K562 (cell line): ENCODE results near the gene NT5DC1.

Experiments
- NFRKB ChIP-seq: fragments of 450-650 bp; IDR thresholded peaks from 2 replicates; pipeline ENCODE4 v1.6.1; 2016; ENCODE audit warnings: low read depth
- POLR2A ChIP-seq: fragments of 450-650 bp; conservative IDR thresholded peaks from 2 replicates; pipeline ENCODE4 v1.6.1; 2016
- SMARCE1 ChIP-seq: fragments of 450-650 bp; IDR thresholded peaks from 2 replicates; pipeline ENCODE4 v1.7.1; 2016; ENCODE audit warnings: mild to moderate bottlenecking
- TAF7 ChIP-seq: fragments of 450-650 bp; IDR thresholded peaks from 2 replicates; pipeline ENCODE4 v1.6.1; 2016; ENCODE audit warnings: missing genetic modification characterization, missing compliant biosample characterization
- TF ChIP-seq, protein P1 (sequence below), 2 experiments: IDR thresholded peaks; 2 replicates each; pipeline ENCODE4 v1.6.1; 2012; ENCODE audit warnings: improper control_type of control experiment in 2 of 2, low read depth in 2 of 2, low read length in 2 of 2, borderline replicate concordance in 1 of 2

- TF ChIP-seq NFRKB (no peak), SMARCE1 (no peak), TAF7 (tag) (no peak), POLR2A (no peak)
- TF ChIP-seq, protein P1, sequence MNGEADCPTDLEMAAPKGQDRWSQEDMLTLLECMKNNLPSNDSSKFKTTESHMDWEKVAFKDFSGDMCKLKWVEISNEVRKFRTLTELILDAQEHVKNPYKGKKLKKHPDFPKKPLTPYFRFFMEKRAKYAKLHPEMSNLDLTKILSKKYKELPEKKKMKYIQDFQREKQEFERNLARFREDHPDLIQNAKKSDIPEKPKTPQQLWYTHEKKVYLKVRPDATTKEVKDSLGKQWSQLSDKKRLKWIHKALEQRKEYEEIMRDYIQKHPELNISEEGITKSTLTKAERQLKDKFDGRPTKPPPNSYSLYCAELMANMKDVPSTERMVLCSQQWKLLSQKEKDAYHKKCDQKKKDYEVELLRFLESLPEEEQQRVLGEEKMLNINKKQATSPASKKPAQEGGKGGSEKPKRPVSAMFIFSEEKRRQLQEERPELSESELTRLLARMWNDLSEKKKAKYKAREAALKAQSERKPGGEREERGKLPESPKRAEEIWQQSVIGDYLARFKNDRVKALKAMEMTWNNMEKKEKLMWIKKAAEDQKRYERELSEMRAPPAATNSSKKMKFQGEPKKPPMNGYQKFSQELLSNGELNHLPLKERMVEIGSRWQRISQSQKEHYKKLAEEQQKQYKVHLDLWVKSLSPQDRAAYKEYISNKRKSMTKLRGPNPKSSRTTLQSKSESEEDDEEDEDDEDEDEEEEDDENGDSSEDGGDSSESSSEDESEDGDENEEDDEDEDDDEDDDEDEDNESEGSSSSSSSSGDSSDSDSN (IDR thresholded peaks at IDR 0.05; ENCODE audit: borderline replicate concordance in 1 of 2, low read depth in 2 of 2, low read length in 2 of 2): no peak
These were observed 128.7 kb downstream of the NT5DC1 start for GRCh38 chr6:116229287-116229913.
